GM12878 (cell line): ENCODE measurements around the gene ANKRD65.

Experiments
- CTCF ChIP-seq, 3 experiments: IDR thresholded peaks in 2 of 3; conservative IDR thresholded peaks in 1 of 3; 2 replicates each; pipeline ENCODE4 v1.5.1; 2011; ENCODE audit warnings: low read depth in 3 of 3, low read length in 3 of 3, mild to moderate bottlenecking in 3 of 3, control low read depth in 2 of 3, moderate library complexity in 2 of 3, inconsistent platforms in 1 of 3, mixed read lengths in 1 of 3; ENCODE audit not compliant: control insufficient read depth in 2 of 3, insufficient read depth in 1 of 3; ENCODE audit errors: extremely low read depth in 1 of 3
- E2F4 ChIP-seq: IDR thresholded peaks from 2 replicates; pipeline ENCODE4 v1.6.1; 2012; ENCODE audit warnings: low read depth, low read length, improper control_type of control experiment
- EP300 ChIP-seq, 2 experiments: fragments of 150-350 bp in 1 of 2; IDR thresholded peaks; 2 replicates each; pipeline ENCODE4 v1.6.1; 2011 to 2012; ENCODE audit warnings: low read depth in 2 of 2, low read length in 2 of 2, borderline replicate concordance in 1 of 2, improper control_type of control experiment in 1 of 2, inconsistent platforms in 1 of 2; ENCODE audit not compliant: control insufficient read depth in 1 of 2
- ESRRA ChIP-seq: IDR thresholded peaks from 2 replicates; pipeline ENCODE4 v1.6.1; 2012; ENCODE audit warnings: mild to moderate bottlenecking, low read length, improper control_type of control experiment
- MTA3 ChIP-seq: IDR thresholded peaks from 2 replicates; pipeline ENCODE4 v1.6.1; 2012; ENCODE audit warnings: low read length, inconsistent platforms, borderline replicate concordance
- NR2C2 ChIP-seq: IDR thresholded peaks from 2 replicates; pipeline ENCODE4 v1.6.1; 2011; ENCODE audit warnings: borderline replicate concordance, low read depth; ENCODE audit not compliant: control insufficient read depth, insufficient read length
- PKNOX1 ChIP-seq: fragments of 450-650 bp; IDR thresholded peaks from 2 replicates; pipeline ENCODE4 v1.6.1; 2016; ENCODE audit warnings: mild to moderate bottlenecking
- POLR2A ChIP-seq: IDR thresholded peaks from 2 replicates; pipeline ENCODE4 v1.6.1; 2011; ENCODE audit warnings: low read depth, mild to moderate bottlenecking, low read length
- POLR2AphosphoS5 ChIP-seq: IDR thresholded peaks from 2 replicates; pipeline ENCODE4 v1.6.1; 2011; ENCODE audit warnings: mild to moderate bottlenecking, low read length, inconsistent platforms
- RAD51 ChIP-seq: fragments of 450-650 bp; IDR thresholded peaks from 2 replicates; pipeline ENCODE4 v1.6.1; 2016; ENCODE audit warnings: moderate library complexity, mild to moderate bottlenecking, inconsistent platforms
- RCOR1 ChIP-seq: conservative IDR thresholded peaks from 2 replicates; pipeline ENCODE4 v1.6.1; 2012; ENCODE audit warnings: low read depth, low read length, improper control_type of control experiment
- YBX1 ChIP-seq: fragments of 450-650 bp; IDR thresholded peaks from 2 replicates; pipeline ENCODE4 v1.6.1; 2016; ENCODE audit warnings: antibody characterized with exemption
- ZNF687 ChIP-seq: fragments of 450-650 bp; IDR thresholded peaks from 2 replicates; pipeline ENCODE4 v1.6.1; 2017; ENCODE audit warnings: mild to moderate bottlenecking, moderate library complexity
- ZZZ3 ChIP-seq: IDR thresholded peaks from 2 replicates; pipeline ENCODE4 v1.6.1; 2011; ENCODE audit warnings: low read depth; ENCODE audit not compliant: control insufficient read depth, insufficient read length

- no peak for TF ChIP-seq ZNF687
- no peak for TF ChIP-seq EP300 (IDR thresholded peaks at IDR 0.05; ENCODE audit: borderline replicate concordance in 1 of 2, control insufficient read depth in 1 of 2, low read depth in 2 of 2, low read length in 2 of 2)
- no peak for TF ChIP-seq POLR2A
- no peak for TF ChIP-seq PKNOX1
- no peak for TF ChIP-seq POLR2AphosphoS5
- no peak for TF ChIP-seq ESRRA
- no peak for TF ChIP-seq ZZZ3
- TF ChIP-seq CTCF (IDR thresholded peaks at IDR 0.05 in 2 of 3, conservative IDR thresholded peaks at IDR 0.05 in 1 of 3; ENCODE audit: control insufficient read depth in 2 of 3, extremely low read depth in 1 of 3, insufficient read depth in 1 of 3, low read depth in 3 of 3, low read length in 3 of 3): no peak
- no peak for TF ChIP-seq E2F4
- TF ChIP-seq RCOR1: no peak
- TF ChIP-seq MTA3: no peak
- TF ChIP-seq NR2C2: no peak
- no peak for TF ChIP-seq YBX1
- no peak for TF ChIP-seq RAD51
These were observed 10.1 kb upstream of the ANKRD65 start for GRCh38 chr1:1430992-1431844.
